ENCODE results near the gene DIAPH1.

DNA sequence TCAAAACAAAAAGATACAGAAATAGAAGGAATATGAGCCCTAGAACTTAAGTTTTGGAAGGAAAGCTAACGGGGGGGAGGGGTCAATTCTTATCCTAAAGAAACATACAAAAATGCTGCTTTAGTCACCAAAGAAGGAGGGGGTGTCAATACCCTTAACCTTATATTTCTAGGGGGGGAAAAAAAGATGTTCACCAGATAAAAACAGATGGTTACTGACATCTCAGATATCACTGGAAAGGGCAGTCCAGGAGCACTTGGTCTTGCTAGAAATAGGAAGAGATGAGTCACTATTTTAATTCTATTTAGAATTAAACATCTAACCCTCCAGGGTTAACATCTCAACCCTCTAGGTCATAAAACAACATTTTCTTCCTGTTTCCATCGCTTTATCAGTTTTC lies 1.7 kb downstream of the DIAPH1 start:
- no peak for TF ChIP-seq POLR2A (IDR thresholded peaks at IDR 0.05; ENCODE audit: extremely low read depth, insufficient read length)
- TF ChIP-seq, protein P1, sequence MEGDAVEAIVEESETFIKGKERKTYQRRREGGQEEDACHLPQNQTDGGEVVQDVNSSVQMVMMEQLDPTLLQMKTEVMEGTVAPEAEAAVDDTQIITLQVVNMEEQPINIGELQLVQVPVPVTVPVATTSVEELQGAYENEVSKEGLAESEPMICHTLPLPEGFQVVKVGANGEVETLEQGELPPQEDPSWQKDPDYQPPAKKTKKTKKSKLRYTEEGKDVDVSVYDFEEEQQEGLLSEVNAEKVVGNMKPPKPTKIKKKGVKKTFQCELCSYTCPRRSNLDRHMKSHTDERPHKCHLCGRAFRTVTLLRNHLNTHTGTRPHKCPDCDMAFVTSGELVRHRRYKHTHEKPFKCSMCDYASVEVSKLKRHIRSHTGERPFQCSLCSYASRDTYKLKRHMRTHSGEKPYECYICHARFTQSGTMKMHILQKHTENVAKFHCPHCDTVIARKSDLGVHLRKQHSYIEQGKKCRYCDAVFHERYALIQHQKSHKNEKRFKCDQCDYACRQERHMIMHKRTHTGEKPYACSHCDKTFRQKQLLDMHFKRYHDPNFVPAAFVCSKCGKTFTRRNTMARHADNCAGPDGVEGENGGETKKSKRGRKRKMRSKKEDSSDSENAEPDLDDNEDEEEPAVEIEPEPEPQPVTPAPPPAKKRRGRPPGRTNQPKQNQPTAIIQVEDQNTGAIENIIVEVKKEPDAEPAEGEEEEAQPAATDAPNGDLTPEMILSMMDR (IDR thresholded peaks at IDR 0.05; ENCODE audit: low read depth, low read length): no peak
